Adipose tissue (tissue), 3 donors: Measurements from ENCODE around the gene ODC1. TPM values are rescaled to one million over a fixed set of nuclear protein-coding genes. Genes with fewer than 3 reads are reported as not detected.

ENCODE experiments used
- H3K27ac ChIP-seq: one replicate; pipeline ENCODE4 v1.5.1; 2013; ENCODE audit warnings: low read depth, low read length
- WGBS, 3 donors: extraction: QIAGEN DNeasy Blood & Tissue Kit; methylation state at CpG; one replicate each; pipeline ENCODE4 v1.1.7; 2013; 5-methylcytosine and 5-hydroxymethylcytosine counted together
- polyA plus RNA-seq, 3 donors: library from polyadenylated mRNA; stranded (reverse); fragments of 200-250 nt; gene quantifications; one replicate each; pipeline ENCODE4 v1.2.3, GENCODE V29; 2013
- donor health status: healthy with polysubstance abuse.
- donor health status: Bipolar disorder and iron deficiency.
- donor health status: healthy.

The ODC1 gene
- polyA plus RNA-seq, 3 donors: 25.2 to 36.1 (median 32.5) TPM

DNA sequence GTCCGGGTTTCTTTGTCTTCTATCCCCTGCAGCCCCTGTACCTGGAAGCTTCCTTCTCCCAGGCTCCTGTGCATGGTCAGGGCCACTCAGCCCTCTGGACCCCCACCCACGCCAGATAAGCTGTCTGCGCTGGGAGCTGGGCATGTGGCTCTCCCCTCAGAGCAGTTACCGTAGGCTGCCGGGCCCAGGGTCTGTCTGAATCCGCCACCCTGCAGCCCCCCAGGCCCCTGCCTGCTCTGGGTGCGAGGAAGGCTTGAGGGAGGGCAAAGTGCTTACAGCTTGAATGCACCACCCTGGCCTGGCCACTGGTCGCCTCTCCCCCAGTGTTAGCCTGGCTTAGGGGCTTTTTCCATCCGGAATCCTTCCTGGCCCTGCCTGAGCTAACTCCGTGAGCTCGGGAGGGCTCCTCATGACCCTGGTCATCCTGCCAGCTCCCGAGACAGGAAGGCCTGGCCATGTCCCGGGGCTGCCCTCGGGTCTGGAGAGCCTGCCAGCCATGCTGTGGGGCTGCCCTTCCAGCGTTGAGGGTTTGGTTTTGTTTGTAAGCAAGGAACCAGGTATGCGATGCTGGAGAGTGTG lies 50.7 kb downstream of the ODC1 start:
- 82 to 84% (median 82%) methylated on average over 15 to 16 of the region's 16 CpGs for WGBS, 3 donors
- H3K27ac ChIP-seq: no peak overlapping the region

DNA sequence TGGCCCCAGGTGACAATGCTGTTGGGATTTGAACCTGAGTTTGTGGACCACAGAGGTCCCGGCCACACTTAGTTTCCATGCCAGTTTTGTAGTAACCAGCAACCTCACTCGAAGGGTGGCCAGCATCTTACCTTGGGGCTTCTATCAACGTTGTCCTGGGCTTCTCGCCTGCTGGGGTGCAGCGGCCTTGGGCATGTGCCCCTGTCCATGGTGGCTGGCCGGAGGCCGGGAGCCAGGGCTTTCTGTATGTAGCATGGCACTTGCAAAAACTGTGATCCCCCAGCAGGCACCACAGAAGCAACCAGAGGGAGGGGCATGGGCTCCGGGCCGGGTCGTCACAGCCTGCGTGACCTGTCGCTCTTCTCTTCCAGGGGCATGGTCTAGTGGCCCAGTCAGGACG lies 51.7 kb downstream of the ODC1 start:
- 77 to 92% (median 88%) methylated on average over 13 of the region's 13 CpGs for WGBS, 3 donors
- H3K27ac ChIP-seq: no peak overlapping the region

DNA sequence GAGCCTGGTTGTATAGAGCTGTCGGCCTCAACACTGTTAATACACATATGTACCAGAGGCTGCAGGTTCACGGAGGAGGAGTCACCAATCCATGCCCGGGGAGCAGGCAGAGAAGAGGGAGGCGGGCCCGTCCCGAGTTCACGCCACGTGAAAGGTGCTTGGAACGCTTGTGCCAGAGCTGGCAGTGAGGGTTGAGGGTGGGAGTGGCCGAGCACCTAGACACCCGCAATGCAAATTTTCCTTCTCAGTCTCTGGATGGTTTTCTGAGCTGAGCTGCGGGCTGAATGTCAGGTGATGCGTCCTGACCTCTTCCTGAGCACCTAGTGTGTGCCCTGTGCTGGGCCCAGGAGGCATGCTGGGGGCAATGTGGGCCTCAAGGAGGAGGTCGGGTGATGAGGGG lies 52.2 kb downstream of the ODC1 start:
- 62 to 85% (median 79%) methylated on average over 14 of the region's 14 CpGs for WGBS, 3 donors
- H3K27ac ChIP-seq: no peak overlapping the region

DNA sequence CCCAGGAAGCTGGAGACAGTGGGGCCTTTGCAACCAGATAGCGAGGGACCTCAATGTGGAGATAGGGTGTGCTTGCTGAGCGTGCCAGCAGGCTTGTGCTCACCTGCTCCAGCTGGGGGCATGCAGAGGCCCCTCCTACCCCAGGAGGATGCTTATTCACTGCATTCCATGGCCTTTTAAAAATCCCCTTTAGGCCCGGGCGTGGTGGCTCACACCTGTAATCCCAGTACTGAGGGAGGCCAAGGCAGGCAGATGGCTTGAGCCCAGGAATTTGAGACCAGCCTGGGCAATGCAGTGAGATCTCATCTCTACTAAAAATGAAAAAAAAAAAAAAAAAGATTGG lies 54.5 kb downstream of the ODC1 start:
- 86 to 91% (median 90%) methylated on average over 4 of the region's 4 CpGs for WGBS, 3 donors

DNA sequence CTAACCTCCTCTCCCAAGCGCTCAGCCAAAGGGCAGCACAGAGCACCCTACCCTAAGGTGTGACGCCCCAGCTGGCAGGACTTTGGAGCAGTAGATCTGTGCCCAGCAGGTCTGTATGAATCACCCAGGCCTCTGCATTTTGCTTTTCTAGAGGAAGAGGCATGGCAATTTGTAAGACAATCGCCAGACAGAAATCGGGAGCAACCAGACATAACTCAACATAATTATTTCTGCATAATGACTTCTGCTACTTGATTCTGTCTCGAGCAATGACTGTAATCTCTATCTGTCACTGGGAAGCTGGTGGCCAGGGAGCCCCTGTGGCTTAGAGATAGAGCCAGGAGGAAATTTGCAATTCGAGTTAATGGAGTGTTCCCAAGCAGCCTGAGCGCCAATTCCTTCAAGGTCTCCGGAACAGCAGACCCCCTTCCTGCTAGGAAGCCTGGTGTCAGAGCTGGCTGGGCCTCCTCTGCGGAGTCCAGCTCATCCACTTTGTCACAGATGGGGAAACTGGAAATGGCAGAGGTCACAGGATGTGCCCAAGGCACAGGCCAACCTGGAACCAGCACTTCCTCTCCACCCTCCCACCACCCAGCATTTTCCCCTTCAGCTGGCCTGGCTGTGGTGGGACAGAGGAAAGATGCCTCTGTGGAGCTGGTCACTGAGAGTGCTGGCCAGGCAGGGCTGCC lies 55.0 kb downstream of the ODC1 start:
- 61 to 69% (median 68%) methylated on average over 9 of the region's 9 CpGs for WGBS, 3 donors
- H3K27ac ChIP-seq: no peak overlapping the region

More for the DNA sequence above, 54.5 kb downstream of the ODC1 start:
- H3K27ac ChIP-seq: no peak overlapping the region

DNA sequence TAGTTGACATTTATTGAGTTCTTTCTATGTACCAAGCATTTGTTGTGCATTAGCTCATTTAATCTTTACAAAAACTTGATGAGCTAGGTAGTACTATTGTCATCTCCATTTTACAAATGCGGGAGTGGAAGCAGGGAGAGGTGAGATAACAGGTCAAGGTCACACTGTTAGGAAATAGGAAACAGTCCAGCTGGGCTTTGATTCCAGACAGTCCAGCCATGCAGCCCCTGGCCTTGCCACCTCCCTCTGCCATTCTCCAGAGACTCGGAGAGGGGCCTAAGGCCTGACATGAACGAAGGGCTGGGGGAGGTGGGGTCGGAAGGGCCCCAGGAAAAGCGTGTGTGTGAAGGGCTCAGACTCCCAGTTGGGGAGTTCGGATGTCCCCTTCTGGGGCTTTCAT lies 55.6 kb downstream of the ODC1 start:
- 55 to 77% (median 68%) methylated on average over 6 of the region's 6 CpGs for WGBS, 3 donors
- no peak overlapping the region for H3K27ac ChIP-seq

DNA sequence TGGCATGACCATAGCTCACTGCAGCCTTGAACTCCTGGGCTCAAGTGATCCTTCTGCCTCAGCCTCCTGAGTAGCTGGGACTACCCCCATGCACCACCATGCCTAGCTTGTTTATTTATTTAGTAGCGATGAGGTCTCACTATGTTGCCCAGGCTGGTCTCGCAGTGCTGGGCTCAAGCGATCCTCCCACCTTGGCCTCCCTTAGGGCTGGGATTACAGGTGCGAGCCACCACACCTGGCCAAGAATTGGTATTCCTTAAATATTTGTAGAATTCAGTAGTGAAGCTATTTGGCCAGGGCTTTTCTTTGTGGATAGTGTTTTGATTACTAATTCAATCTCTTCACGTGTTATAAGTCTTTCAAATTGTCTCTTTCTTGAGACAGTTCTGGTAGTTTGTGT lies 56.0 kb downstream of the ODC1 start:
- 92 to 96% (median 94%) methylated on average over 5 of the region's 5 CpGs for WGBS, 3 donors
- no peak overlapping the region for H3K27ac ChIP-seq

DNA sequence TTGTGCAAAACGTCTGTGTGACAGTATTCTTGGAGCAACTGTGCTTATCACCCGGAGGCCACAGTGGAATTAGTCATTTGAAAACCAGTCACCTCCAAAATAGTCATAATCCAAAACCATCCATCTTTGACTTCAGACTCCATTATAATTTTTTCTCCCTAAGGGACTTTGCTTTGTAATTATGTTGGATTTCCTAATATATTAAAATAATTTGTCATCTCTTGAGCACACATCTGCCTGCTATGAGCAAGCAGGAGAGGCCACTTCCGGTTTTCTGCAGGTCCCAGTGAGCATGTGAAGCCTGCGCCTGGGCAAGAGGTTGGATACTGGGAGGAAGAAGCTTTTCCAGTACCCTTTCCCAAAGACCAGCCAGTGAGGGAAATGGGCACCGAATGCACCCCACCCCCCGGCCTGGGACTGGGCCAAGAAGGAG lies 57.7 kb downstream of the ODC1 start:
- no peak overlapping the region for H3K27ac ChIP-seq
- WGBS, 3 donors: 55 to 64% (median 60%) methylated on average over 6 of the region's 6 CpGs

Other genes with a start within 250 kb of the ODC1 start
- gene HPCAL1, start 145.4 kb downstream of the ODC1 start, polyA plus RNA-seq: 10 to 100 TPM; 30.0 to 44.2 (median 37.2) TPM
- gene NOL10, start 241.6 kb upstream of the ODC1 start, polyA plus RNA-seq: 10 to 100 TPM in 2 of 3 donors, 1 to 10 TPM in 1; 8.5 to 17.3 (median 16.1) TPM